Fibroblast of the aortic adventitia (primary cell): ENCODE data around the gene ZBTB3. TPM values are rescaled to one million over a fixed set of nuclear protein-coding genes. Genes with fewer than 3 reads are reported as not detected.

Experiments used
- DNase-seq: peaks from one replicate; pipeline ENCODE4 v3.0.0-alpha.2; 2010; ENCODE audit warnings: low read depth
- H3K4me3 ChIP-seq: 2 replicates; pipeline ENCODE4 v1.5.1; 2011; ENCODE audit warnings: low read depth, mild to moderate bottlenecking, control low read depth, low read length, moderate library complexity
- CTCF ChIP-seq: IDR thresholded peaks from 2 replicates; pipeline ENCODE4 v1.5.1; 2011; ENCODE audit warnings: mild to moderate bottlenecking, low read length, control low read depth, inconsistent platforms; ENCODE audit not compliant: insufficient read depth
- total RNA-seq: library from RNA; depleted of rRNA; stranded (reverse); fragments of >200 nt; gene quantifications from 2 replicates; pipeline ENCODE4 v1.2.3, GENCODE V29; 2012; ENCODE audit warnings: low replicate concordance

ZBTB3 gene
- total RNA-seq, 1 donor = 13.4 TPM

GRCh38 chr11:62726156-62726914 is 27.6 kb downstream of the ZBTB3 start:
- no peak for DNase-seq

GRCh38 chr11:62725646-62726045 is 28.3 kb downstream of the ZBTB3 start:
- no peak for TF ChIP-seq CTCF
- no peak for DNase-seq
- H3K4me3 ChIP-seq = peak overlapping the region; percentile 84

More at GRCh38 chr11:62726156-62726914, 27.6 kb downstream of the ZBTB3 start:
- H3K4me3 ChIP-seq = peak overlapping the region; percentile 84
- no peak for TF ChIP-seq CTCF

DNA sequence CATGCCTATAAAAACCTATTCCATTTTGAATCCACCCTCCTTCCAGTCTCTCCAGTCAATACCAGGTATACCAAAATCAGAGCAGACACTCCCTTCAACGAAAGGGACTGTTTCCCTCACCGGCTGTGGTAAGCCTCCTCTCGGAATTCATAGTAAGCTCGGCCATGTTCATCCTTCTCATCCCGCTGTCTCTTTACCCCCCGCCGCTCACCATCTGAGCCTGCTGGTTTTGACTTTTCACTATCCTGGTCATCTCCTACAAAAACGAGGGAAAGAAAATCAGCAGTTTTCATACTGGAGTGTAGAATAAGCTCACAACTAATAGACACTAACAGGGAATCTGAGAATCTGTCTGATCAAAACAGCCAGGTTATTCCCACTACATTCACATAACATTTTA is 29.8 kb downstream of the ZBTB3 start:
- DNase-seq = no peak
- no peak for TF ChIP-seq CTCF
- peak overlapping the region; percentile 84 for H3K4me3 ChIP-seq

DNA sequence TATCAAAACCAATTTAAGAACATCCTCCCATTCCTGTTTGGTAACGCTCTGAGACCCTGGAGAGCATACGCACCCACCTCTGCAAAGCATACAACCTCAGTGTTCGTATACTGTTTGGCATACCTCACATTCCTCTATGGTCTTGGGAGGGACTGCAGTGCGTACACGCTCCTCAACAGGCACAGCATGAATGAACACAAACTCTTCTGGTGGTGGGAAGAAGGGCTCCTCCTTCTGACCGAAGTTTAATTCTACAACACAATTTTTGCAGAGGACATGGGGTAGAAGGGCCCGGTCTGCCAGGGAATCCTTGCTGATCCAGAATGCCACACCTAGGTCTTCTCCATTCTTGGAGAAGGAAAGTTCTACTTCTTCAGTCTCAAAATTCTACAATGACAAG is 32.0 kb downstream of the ZBTB3 start:
- TF ChIP-seq CTCF = peak; percentile 16
- no peak overlapping the region for H3K4me3 ChIP-seq
- DNase-seq = peak; percentile 33

DNA sequence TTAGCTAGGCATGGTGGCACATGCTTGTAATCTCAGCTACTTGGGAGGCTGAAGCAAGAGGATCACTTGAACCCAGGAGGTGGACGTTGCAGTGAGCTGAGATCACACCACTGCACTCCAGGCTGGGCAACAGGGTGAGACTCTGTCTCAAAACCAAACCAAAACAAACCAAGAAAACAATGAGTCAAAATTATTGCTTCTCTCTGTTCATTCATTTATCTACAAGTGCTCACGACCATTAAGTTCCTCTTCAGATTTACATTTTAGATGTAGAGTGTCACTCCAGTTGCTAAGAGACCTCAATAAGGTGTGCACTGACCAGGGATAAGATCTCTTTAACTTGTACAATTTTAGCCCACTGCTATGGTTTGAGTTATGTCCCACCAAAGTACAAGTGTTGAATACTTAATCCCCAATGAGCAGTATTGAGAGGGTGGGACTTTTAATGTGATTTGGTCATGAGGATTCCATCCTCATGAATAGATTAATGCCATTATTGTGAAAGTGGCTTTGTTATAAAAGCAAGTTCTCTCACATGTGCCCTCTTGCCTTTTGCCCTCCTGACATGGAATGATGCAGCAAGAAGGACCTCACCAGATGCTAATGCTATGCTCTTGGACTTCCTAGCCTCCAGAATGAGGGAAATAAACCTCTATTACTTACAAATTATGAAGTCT is 34.5 kb downstream of the ZBTB3 start:
- TF ChIP-seq CTCF = no peak
- DNase-seq = no peak
- H3K4me3 ChIP-seq = no peak overlapping the region

DNA sequence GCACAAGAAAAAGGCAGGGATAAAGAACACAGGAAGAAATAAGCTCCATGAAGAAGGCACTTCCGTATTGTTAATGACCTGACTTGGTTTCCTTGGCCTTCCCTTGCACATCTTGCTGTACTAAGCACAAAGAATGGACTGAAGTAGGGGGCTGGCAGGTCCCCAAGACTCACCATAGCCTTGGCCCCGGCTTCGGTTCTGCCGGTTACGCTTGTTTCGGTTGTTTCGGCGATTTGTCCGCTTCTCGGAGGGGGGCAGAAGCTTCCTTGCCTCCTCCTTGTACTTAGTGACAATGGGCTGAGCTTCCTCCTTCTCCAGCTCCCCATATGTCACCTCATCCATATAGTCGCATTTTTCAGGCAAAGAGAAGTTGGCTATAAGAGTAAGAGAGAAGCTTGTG is 37.1 kb downstream of the ZBTB3 start:
- no peak overlapping the region for H3K4me3 ChIP-seq
- TF ChIP-seq CTCF = no peak
- DNase-seq = no peak

DNA sequence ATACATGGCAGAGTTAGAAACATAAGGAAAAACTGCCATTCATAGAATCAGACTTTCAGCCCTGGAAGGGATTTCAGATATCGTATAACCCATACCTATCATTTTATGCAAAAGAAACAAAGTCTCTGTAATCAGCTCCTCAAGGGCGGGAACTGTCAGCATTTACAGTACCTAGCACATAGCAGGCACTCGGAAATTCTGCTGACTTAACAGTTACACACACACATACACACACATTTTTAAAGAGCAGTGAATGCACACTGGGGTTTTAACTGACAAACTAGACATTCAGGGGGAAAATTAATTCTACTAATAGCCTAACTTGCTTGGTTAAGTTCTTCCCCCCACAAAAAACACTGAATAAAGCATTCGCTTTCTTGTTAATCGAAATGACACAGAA is 37.8 kb downstream of the ZBTB3 start:
- no peak for DNase-seq
- no peak overlapping the region for H3K4me3 ChIP-seq
- TF ChIP-seq CTCF = no peak
